H1 (cell line): ENCODE results near the gene PET117. TPM values are rescaled to one million over a fixed set of nuclear protein-coding genes. Genes with fewer than 3 reads are reported as not detected.

Source experiments
- polyA plus RNA-seq, 7 experiments: library from polyadenylated mRNA; depleted of rRNA in 3 of 7; stranded (reverse) in 5 of 7; unstranded in 2 of 7; fragments of >200 nt in 5 of 7; fragments of 200-250 nt in 2 of 7; gene quantifications; 1 replicate in 5 of 7; 2 replicates in 1 of 7; 4 replicates in 1 of 7; pipeline versions ENCODE4 v1.2.1 to v1.2.3, GENCODE V29; 2011 to 2013; ENCODE audit warnings: missing spikeins in 2 of 7, mixed read lengths in 2 of 7
- small RNA-seq: library from polyadenylated mRNA; stranded (forward); fragments of <200 nt; extraction: miRNeasy Mini kit (QIAGEN cat#:217004); gene quantifications from one replicate; pipeline ENCODE3, GENCODE V24; 2013; ENCODE audit not compliant: insufficient read depth
- total RNA-seq: library from RNA; stranded (reverse); fragmentation: NEBNext Ultra II Directional; extraction: Animal tissue kit (Norgen Biotek cat#: 25700); gene quantifications from 2 replicates; pipeline ENCODE4 v1.2.1, GENCODE V29; 2021

The PET117 gene
- total and polyA plus RNA-seq, 2 of the 8 experiments (the other 6 are each of a cell fraction or from before 2014, with no cell fraction given) = 9.1 to 23.8 TPM

Small RNAs within 50 kb of the gene (small RNA-seq; reads per million reads assigned to genes)
- gene RF00019 = not detected
- not detected for gene RNU7-137P

Other genes starting within 250 kb of the PET117 start
- gene SNX5, start 169.1 kb upstream of the PET117 start, total RNA-seq = 181 and 194 TPM in 2 replicates
- 140 and 155 TPM in 2 replicates for gene SNX5, start 169.1 kb upstream of the PET117 start, polyA plus RNA-seq (2011; rRNA removed)
- 56.3 and 59.0 TPM in 2 replicates for gene MGME1, start 168.8 kb upstream of the PET117 start, total RNA-seq
- gene MGME1, start 168.8 kb upstream of the PET117 start, polyA plus RNA-seq (2011; rRNA removed) = 13.7 and 27.7 TPM in 2 replicates
- 11.4 TPM in 2 replicates for gene OVOL2, start 79.9 kb upstream of the PET117 start, total RNA-seq
- 11.0 and 15.1 TPM in 2 replicates for gene OVOL2, start 79.9 kb upstream of the PET117 start, polyA plus RNA-seq (2011; rRNA removed)
- 25.9 and 29.3 TPM in 2 replicates for gene KAT14, start within 50 bp of the PET117 start, total RNA-seq
- gene KAT14, start within 50 bp of the PET117 start, polyA plus RNA-seq (2011; rRNA removed) = 12.1 and 17.3 TPM in 2 replicates
- gene ZNF133, start 150.7 kb downstream of the PET117 start, total RNA-seq = 12.1 and 14.3 TPM in 2 replicates
- 13.2 and 15.8 TPM in 2 replicates for gene ZNF133, start 150.7 kb downstream of the PET117 start, polyA plus RNA-seq (2011; rRNA removed)